OCI-LY1 (cell line): ENCODE results near the gene GNRH2.

Source experiments
- H2AFZ ChIP-seq: fragments of 200-600 bp; sonication (generic), shearing (Covaris generic); 2 replicates; pipeline ENCODE4 v1.6.0; 2014; ENCODE audit warnings: antibody characterized with exemption, mild to moderate bottlenecking, low read length
- H3F3A ChIP-seq: fragments of 200-600 bp; sonication (generic), shearing (Covaris generic); 2 replicates; pipeline ENCODE4 v1.6.0; 2014; ENCODE audit warnings: mild to moderate bottlenecking, antibody characterized with exemption, low read length, moderate library complexity; ENCODE audit not compliant: insufficient read depth
- H3K27ac ChIP-seq: fragments of 200-600 bp; sonication (generic); 2 replicates; pipeline ENCODE4 v1.5.1; 2014; ENCODE audit warnings: low read length, mixed run types, mild to moderate bottlenecking, low read depth; ENCODE audit not compliant: poor library complexity, severe bottlenecking
- H3K27me3 ChIP-seq: fragments of 200-600 bp; sonication (generic); 2 replicates; pipeline ENCODE4 v1.6.0; 2014; ENCODE audit warnings: antibody characterized with exemption, mild to moderate bottlenecking, low read length, moderate library complexity; ENCODE audit not compliant: insufficient read depth
- H3K36me3 ChIP-seq: fragments of 200-600 bp; sonication (generic); 2 replicates; pipeline ENCODE4 v1.6.1; 2014; ENCODE audit warnings: mild to moderate bottlenecking, antibody characterized with exemption, low read length, moderate library complexity, mixed read lengths; ENCODE audit not compliant: insufficient read depth
- H3K4me1 ChIP-seq: fragments of 200-600 bp; sonication (generic); 2 replicates; pipeline ENCODE4 v1.5.1; 2014; ENCODE audit warnings: mild to moderate bottlenecking, low read length, moderate library complexity; ENCODE audit not compliant: insufficient read depth, severe bottlenecking
- H3K4me2 ChIP-seq: fragments of 200-600 bp; sonication (generic), shearing (Covaris generic); 2 replicates; pipeline ENCODE4 v1.6.1; 2014; ENCODE audit warnings: low read length
- H3K4me3 ChIP-seq: fragments of 200-600 bp; sonication (generic); 2 replicates; pipeline ENCODE4 v1.5.1; 2014; ENCODE audit warnings: low read length, low read depth, mild to moderate bottlenecking, mixed read lengths; ENCODE audit not compliant: poor library complexity, severe bottlenecking
- H3K79me2 ChIP-seq: fragments of 200-600 bp; shearing (Covaris generic); 2 replicates; pipeline ENCODE4 v1.6.1; 2016; ENCODE audit warnings: mixed run types, low read length, mixed read lengths; ENCODE audit not compliant: insufficient read depth
- H3K9ac ChIP-seq: fragments of 200-600 bp; sonication (generic), shearing (Covaris generic); 2 replicates; pipeline ENCODE4 v1.6.1; 2014; ENCODE audit warnings: mild to moderate bottlenecking, low read length, mixed read lengths
- H3K9me2 ChIP-seq: fragments of 200-600 bp; sonication (generic), shearing (Covaris generic); 2 replicates; pipeline ENCODE4 v1.6.1; 2014; ENCODE audit warnings: low read depth, mild to moderate bottlenecking, low read length, mixed read lengths
- H3K9me3 ChIP-seq: fragments of 200-600 bp; shearing (Covaris generic); 2 replicates; pipeline ENCODE4 v1.6.1; 2014; ENCODE audit warnings: low read length, mixed read lengths
- H4K20me1 ChIP-seq: fragments of 200-600 bp; sonication (generic), shearing (Covaris generic); 2 replicates; pipeline ENCODE4 v1.6.0; 2016; ENCODE audit warnings: mild to moderate bottlenecking, low read length; ENCODE audit not compliant: insufficient read depth
- EZH2 ChIP-seq: fragments of 200-600 bp; sonication (generic), shearing (Covaris generic); IDR thresholded peaks from 2 replicates; pipeline ENCODE4 v1.8.0; 2017; ENCODE audit warnings: borderline replicate concordance, mixed run types, mild to moderate bottlenecking, antibody characterized with exemption, low read length, moderate library complexity, mixed read lengths
- TF ChIP-seq, protein P1 (sequence below): fragments of 200-600 bp; sonication (generic), shearing (Covaris generic); IDR thresholded peaks from 2 replicates; pipeline ENCODE4 v1.5.1; 2017; ENCODE audit warnings: mild to moderate bottlenecking, antibody characterized with exemption, low read length, moderate library complexity, mixed read lengths

The GNRH2 gene

DNA sequence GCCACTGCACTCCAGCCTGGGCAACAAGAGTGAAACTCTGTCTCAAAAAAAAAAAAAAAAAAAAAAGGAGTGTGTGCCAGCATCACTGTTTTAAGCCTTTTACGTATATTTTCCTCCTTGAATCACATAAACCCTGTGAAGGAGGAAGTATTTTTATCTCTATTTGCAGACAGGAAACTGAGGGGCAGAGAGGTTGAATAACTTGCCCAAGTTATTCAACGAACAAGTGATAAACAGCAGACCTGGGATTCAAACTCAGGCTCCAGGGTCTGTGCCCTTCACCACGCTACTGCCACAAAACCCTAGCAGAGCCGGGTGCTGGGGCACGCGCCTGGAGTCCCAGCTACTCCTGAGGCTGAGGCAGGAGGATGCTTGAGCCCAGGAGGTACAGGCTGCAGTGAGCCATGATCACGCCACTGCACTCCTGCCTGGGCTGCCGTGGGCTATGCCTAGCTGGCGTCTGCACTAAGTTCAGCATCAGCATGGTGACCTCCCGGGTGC lies 50.5 kb downstream of the GNRH2 start:
- Histone ChIP-seq H3K79me2 (no peaks in the 10 kb centered on the region), H3F3A (no peaks in the 10 kb centered on the region), H3K36me3 (no peaks in the 10 kb centered on the region), H3K4me2 (no peak overlapping the region), H3K27ac (no peak overlapping the region), H3K4me3 (no peak overlapping the region), H3K27me3 (no peaks in the 10 kb centered on the region; the same call in 1 of the 2 replicates), H3K9me3 (no peaks in the 10 kb centered on the region), H4K20me1 (no peaks in the 10 kb centered on the region), H3K4me1 (no peaks in the 10 kb centered on the region), H2AFZ (no peak overlapping the region), H3K9me2 (no peaks in the 10 kb centered on the region), H3K9ac (no peak overlapping the region)
- TF ChIP-seq, protein P1, sequence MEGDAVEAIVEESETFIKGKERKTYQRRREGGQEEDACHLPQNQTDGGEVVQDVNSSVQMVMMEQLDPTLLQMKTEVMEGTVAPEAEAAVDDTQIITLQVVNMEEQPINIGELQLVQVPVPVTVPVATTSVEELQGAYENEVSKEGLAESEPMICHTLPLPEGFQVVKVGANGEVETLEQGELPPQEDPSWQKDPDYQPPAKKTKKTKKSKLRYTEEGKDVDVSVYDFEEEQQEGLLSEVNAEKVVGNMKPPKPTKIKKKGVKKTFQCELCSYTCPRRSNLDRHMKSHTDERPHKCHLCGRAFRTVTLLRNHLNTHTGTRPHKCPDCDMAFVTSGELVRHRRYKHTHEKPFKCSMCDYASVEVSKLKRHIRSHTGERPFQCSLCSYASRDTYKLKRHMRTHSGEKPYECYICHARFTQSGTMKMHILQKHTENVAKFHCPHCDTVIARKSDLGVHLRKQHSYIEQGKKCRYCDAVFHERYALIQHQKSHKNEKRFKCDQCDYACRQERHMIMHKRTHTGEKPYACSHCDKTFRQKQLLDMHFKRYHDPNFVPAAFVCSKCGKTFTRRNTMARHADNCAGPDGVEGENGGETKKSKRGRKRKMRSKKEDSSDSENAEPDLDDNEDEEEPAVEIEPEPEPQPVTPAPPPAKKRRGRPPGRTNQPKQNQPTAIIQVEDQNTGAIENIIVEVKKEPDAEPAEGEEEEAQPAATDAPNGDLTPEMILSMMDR, result no peak
- TF ChIP-seq EZH2, result no peak

DNA sequence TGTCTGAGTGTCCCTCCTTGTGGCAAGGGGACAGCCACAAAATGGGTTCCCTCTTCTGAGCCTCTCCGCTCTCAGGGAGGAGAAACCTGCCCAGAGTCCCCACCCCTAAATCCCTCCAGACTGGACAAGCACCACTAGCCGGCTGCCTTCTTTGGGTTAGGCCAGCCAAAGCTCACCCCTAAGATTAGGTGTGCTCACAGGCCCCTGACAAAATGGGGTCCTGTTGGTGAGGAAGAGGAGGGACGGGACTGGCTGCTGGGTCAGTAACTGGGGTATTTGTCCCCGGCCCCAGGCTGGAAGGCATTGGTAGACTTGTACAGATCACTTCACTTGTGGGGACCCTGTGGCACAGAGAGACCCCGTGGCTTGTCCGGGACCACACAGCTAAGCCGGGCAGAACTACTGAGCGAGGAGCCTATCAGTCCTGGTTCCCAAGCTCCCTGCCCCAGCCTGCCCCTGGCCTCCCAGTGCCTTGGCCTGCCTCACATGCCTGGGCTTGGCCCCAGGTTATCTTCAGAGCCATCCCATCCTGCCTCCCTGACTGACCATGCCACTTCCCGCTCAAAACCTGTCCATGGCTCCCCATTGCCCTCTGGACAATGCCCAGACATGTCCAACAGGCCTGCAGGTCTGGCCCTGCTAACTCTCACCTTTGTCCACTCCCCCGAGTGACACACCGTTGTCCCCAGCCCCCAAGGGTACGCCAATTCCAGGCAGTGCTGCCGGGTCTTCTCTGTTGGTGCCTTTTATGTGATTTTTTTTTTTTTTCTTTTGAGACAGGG lies 51.6 kb downstream of the GNRH2 start:
- Histone ChIP-seq H3K27me3 (no peaks in the 10 kb centered on the region; the same call in 1 of the 2 replicates), H2AFZ (no peak overlapping the region)

More for the DNA sequence above, 51.6 kb downstream of the GNRH2 start:
- Histone ChIP-seq H4K20me1 (no peaks in the 10 kb centered on the region), H3K36me3 (no peaks in the 10 kb centered on the region), H3K4me1 (no peaks in the 10 kb centered on the region), H3K9ac (no peak overlapping the region), H3K9me3 (no peaks in the 10 kb centered on the region), H3K9me2 (no peaks in the 10 kb centered on the region), H3K4me3 (no peak overlapping the region), H3K79me2 (no peaks in the 10 kb centered on the region), H3K4me2 (no peak overlapping the region), H3F3A (no peaks in the 10 kb centered on the region), H3K27ac (no peak overlapping the region)
- TF ChIP-seq, protein P1, result no peak
- no peak for TF ChIP-seq EZH2
